ENCODE results near the gene DDX27. TPM values are rescaled to one million over a fixed set of nuclear protein-coding genes. Genes with fewer than 3 reads are reported as not detected.

Gene DDX27
- total and polyA plus RNA-seq, 2 of the 13 experiments (the other 11 are each of a cell fraction or from before 2014, with no cell fraction given) = 42.6 to 72.8 TPM

DNA sequence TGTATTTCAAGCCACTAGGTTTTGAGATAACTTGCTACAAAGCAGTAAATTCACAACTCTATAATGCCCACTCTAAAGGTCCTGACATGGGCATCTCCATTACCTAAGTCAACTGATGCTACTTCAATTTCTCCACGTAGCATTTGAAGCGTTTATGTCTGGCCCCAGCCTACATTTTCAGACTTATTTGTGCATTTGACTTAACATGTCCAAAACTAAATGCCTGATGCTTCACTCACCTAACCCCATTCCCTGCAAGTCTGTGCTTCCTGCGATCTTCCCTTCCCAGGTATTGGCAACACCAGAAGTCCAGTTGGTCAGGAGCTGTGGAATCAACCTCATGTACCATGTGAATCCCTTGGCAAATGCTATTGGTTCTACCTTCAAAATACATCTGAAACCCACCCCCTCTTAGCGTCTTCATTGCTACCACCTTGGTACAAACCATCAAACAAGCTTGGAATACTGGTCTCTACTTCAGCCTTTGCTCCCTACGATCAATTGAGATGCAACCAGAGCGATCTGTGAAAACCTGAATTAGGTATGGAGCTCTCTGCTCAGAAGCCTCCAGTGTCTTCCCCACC is 71.5 kb downstream of the DDX27 start (continued):
- TF ChIP-seq POLR2G (IDR thresholded peaks at IDR 0.05; ENCODE audit: low read depth, low read length) (peak; percentile 43), TERF1 (CRISPR knock-in tag; IDR thresholded peaks at IDR 0.05) (0 out of 2 replicates have a peak, but pooled peaks have one; percentile 31), NFIB (CRISPR knock-in tag; IDR thresholded peaks at IDR 0.05; ENCODE audit: borderline replicate concordance) (peak; percentile 60; the same call in 1 of the 2 replicates), RBM22 (optimal IDR thresholded peaks at IDR 0.05; ENCODE audit: low read length) (peak; percentile 97), ZNF143 (CRISPR knock-in tag; IDR thresholded peaks at IDR 0.05) (no peak), PCBP2 (optimal IDR thresholded peaks at IDR 0.05; ENCODE audit: low read depth, low read length, poor library complexity, severe bottlenecking) (peak; percentile 26), GABPB1 (CRISPR knock-in tag; IDR thresholded peaks at IDR 0.05) (0 out of 2 replicates have a peak, but pooled peaks have one; percentile 16), ZNF777 (CRISPR knock-in tag; IDR thresholded peaks at IDR 0.05) (0 out of 2 replicates have a peak, but pooled peaks have one; percentile 4), ZNF383 (CRISPR knock-in tag; IDR thresholded peaks at IDR 0.05; ENCODE audit: borderline replicate concordance) (peak; percentile 58; the same call in 1 of the 2 replicates), NR1H2 (CRISPR knock-in tag; IDR thresholded peaks at IDR 0.05; ENCODE audit: borderline replicate concordance, low read depth) (no peak), TOPORS (CRISPR knock-in tag; IDR thresholded peaks at IDR 0.05) (peak; percentile 63; the same call in 1 of the 2 replicates), POLR2AphosphoS2 (IDR thresholded peaks at IDR 0.05; ENCODE audit: low read depth, low read length) (peak; percentile 9; the same call in 1 of the 2 replicates), THAP7 (CRISPR knock-in tag; IDR thresholded peaks at IDR 0.05) (no peak), ZNF136 (CRISPR knock-in tag; IDR thresholded peaks at IDR 0.05; ENCODE audit: low read depth) (no peak), ZFY (CRISPR knock-in tag; IDR thresholded peaks at IDR 0.05) (no peak; the same call in 1 of the 2 replicates), ZNF577 (CRISPR knock-in tag; IDR thresholded peaks at IDR 0.05; ENCODE audit: borderline replicate concordance, low read depth) (peak; percentile 88; the same call in 1 of the 2 replicates), RFXAP (CRISPR knock-in tag; IDR thresholded peaks at IDR 0.05; ENCODE audit: borderline replicate concordance) (0 out of 2 replicates have a peak, but pooled peaks have one; percentile 8)
- TF ChIP-seq, protein P1, sequence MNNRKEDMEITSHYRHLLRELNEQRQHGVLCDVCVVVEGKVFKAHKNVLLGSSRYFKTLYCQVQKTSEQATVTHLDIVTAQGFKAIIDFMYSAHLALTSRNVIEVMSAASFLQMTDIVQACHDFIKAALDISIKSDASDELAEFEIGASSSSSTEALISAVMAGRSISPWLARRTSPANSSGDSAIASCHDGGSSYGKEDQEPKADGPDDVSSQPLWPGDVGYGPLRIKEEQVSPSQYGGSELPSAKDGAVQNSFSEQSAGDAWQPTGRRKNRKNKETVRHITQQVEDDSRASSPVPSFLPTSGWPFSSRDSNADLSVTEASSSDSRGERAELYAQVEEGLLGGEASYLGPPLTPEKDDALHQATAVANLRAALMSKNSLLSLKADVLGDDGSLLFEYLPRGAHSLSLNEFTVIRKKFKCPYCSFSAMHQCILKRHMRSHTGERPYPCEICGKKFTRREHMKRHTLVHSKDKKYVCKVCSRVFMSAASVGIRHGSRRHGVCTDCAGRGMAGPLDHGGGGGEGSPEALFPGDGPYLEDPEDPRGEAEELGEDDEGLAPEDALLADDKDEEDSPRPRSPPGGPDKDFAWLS (CRISPR knock-in tag; IDR thresholded peaks at IDR 0.05; ENCODE audit: borderline replicate concordance) = 0 out of 2 replicates have a peak, but pooled peaks have one; percentile 39
- TF ChIP-seq, protein P2, sequence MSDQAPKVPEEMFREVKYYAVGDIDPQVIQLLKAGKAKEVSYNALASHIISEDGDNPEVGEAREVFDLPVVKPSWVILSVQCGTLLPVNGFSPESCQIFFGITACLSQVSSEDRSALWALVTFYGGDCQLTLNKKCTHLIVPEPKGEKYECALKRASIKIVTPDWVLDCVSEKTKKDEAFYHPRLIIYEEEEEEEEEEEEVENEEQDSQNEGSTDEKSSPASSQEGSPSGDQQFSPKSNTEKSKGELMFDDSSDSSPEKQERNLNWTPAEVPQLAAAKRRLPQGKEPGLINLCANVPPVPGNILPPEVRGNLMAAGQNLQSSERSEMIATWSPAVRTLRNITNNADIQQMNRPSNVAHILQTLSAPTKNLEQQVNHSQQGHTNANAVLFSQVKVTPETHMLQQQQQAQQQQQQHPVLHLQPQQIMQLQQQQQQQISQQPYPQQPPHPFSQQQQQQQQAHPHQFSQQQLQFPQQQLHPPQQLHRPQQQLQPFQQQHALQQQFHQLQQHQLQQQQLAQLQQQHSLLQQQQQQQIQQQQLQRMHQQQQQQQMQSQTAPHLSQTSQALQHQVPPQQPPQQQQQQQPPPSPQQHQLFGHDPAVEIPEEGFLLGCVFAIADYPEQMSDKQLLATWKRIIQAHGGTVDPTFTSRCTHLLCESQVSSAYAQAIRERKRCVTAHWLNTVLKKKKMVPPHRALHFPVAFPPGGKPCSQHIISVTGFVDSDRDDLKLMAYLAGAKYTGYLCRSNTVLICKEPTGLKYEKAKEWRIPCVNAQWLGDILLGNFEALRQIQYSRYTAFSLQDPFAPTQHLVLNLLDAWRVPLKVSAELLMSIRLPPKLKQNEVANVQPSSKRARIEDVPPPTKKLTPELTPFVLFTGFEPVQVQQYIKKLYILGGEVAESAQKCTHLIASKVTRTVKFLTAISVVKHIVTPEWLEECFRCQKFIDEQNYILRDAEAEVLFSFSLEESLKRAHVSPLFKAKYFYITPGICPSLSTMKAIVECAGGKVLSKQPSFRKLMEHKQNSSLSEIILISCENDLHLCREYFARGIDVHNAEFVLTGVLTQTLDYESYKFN (CRISPR knock-in tag; conservative IDR thresholded peaks at IDR 0.05) = 0 out of 2 replicates have a peak, but pooled peaks have one; percentile 23
